ENCODE data around the gene CPT1A. TPM values are rescaled to one million over a fixed set of nuclear protein-coding genes. Genes with fewer than 3 reads are reported as not detected.
"Not testable (repeated sequence)": the region's sequence is repeated elsewhere in the genome, so short reads cannot be mapped to it uniquely, and the experiment has no call there.

Gene CPT1A
- total RNA-seq (2014; rRNA removed; shearing (Covaris generic)), result 29.7 and 34.4 TPM in 2 replicates

GRCh38 chr11:68841718-68842426 is at the start of gene CPT1A:
Gene CPT1A (minus strand): TSS chr11:68841916. CDS start chr11:68815474, 26,442 bp downstream.
- DNase-seq (ENCODE audit: low read depth), result peak; percentile 76

DNA sequence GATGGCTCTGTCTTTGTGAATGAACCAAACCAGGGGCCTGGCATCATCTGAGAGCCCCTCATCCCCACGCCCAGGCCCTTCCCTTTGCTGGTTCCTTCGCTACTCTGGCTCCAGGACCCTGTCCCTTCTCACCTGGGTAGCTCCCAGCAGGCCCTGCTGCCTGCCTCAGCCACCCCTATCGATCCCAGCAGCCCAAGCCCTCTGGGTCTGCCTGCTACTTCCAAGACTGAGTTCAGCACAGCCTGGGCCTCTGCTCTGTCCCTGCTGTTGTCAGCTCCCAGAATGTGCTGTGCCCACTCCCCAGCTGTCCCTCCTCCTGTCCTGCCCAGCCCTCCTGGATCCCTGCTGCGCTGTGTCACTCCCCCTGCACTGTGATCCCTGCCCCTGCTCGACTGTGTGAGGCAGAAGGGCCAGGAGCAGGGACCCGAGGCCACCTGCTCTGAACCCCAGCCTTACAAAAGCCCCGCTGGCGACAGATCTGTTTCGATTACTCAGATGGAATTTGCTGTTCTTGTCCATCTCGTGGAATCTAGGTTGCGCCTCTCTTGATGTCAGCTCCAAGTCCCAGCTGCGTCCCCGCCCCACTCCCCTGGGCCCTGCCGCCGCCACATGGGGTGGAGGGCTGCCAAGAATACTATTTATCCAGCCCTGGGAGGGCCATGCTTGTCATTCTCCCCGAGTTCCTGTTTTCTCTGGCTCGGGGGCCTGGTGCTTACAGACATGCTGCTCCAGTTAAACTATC is 48.9 kb upstream of the CPT1A start:
- DNase-seq (ENCODE audit: low read depth), result no peak

DNA sequence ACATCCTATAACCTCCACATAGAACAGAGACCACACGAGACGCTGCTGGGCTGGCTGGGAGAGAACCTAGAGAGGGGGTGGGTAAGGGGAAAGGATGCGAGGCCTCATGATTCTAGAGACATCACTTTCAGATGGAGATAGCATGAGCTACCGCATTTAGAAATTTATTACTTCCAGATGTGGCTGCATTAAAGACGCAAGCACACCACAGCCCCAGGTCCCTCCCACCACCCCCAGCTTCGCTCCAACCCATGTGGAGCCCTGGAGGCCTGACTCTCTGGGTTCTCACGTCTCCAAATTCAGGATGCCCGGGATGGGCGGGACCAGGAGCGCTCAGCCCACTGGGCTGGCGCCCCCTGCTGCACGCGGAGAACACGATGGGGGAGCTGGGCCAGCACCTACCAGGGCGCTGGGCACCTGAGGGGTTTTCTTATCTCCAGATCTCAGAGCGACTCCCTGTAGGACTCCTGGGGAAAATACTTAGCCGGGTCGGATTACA is 48.3 kb upstream of the CPT1A start:
- peak; percentile 11 for DNase-seq (ENCODE audit: low read depth)

- not testable (repeated sequence) for DNase-seq (ENCODE audit: low read depth)
These were observed 43.1 kb upstream of the CPT1A start for GRCh38 chr11:68884827-68885226.

DNA sequence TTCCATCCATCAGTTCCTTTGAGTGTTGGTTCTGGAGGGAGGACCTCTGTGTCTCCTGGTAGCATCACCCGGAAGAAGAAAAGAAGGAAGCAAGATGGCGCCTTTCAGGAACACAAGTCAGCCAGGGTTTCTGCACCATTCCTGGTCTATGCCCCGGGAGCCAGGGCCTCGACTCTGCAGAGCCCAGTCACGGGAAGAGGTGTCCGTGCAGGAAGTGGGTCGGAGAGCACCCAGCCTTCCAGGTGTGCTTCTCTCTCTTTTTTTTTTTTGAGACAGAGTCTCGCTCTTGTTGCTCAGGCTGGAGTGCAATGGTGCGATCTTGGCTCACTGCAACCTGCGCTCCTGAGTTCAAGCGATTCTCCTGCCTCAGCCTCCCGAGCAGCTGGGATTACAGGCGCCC is 40.7 kb upstream of the CPT1A start:
- no peak for DNase-seq (ENCODE audit: low read depth)

DNA sequence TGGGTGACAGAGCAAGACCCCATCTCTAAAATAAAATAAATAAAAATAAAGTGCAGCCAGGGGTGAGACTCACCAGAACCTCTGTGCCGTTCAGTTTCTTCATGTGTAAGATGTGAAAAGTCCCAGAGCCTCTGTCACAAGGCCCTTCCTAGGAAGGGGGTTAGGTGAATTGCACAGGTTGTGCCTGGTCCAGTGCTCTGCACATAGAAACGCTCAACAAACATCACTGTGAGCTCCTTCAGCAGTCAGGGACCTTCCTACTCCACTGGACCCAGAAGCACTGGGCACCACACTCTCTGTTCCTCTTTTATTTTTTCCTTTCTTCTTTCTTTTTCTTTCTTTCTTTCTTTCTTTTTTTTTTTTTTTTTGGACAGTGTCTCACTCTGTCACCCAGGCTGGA is 39.6 kb upstream of the CPT1A start:
- DNase-seq (ENCODE audit: low read depth), result no peak

DNA sequence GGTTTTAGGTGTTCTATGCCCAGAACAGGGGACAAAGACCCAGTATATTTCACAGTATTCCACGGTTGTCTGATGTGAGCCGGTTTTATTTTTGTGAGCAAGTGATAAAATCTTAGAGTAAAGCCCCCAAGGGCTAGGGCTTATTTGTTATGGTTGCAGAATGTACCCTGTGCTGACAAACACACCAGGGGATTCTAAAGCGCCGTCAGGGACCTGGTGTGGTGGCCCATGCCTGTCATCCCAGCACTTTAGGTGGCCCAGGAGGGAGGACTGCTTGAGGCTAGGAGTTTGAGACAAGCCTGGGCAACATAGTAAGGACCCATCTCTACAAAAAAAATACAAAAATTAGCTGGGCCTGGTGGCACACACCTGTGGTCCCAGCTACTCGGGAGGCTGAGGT is 39.1 kb upstream of the CPT1A start:
- no peak for DNase-seq (ENCODE audit: low read depth)

GRCh38 chr11:68878022-68878421 is 36.3 kb upstream of the CPT1A start:
- DNase-seq (ENCODE audit: low read depth), result no peak

- DNase-seq (ENCODE audit: low read depth), result no peak
These were observed 30.7 kb upstream of the CPT1A start for GRCh38 chr11:68872216-68873003.

DNA sequence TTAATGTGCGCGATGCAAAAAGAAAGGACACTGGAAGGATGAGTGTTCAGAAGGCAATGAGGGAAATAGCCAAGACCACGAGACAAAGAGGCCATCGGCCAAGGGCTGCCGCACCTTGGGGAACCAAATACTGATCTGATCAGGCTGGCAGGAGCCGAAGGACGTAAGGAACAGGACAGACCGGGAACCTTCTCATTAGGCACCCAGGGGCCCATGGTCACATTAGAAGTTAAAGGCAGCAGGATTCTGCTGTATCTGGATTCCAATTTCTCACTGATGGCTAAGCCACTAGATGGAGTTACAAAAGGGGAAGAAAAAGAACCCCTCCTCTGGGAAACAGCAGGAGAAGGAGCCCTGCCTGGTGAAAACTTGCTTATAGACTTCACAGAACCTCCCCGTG is 28.8 kb upstream of the CPT1A start:
- DNase-seq (ENCODE audit: low read depth), result no peak

DNA sequence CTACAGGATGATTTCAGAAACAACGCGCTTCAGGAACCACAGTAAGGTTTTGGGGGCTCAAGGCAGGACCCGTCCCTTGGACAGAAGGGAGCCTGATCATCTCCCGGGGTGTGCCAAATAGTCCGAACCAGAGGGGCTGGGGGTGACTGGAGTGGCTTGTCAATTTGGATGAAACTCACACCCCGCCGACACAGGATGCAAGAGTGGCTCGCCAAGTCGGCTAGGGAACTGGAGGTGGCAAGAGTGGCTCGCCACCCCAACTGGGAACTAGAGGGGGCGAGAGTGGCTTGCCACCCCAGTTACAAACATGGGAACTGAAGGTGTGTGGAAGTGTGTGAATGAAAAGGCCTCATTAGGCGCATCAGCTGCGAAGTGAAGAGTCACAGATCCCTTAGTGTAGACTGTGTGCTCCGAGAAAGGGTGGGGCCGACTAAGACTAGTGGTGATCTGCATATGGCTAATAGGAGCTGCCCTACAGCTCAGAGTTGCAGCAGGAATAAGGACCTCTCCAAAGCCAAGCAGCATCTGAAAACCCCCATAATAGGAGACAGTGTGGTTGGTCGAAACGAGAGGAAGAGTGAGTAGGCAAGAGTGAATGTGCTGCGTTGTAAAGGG is 26.6 kb upstream of the CPT1A start:
- DNase-seq (ENCODE audit: low read depth), result no peak

GRCh38 chr11:68867066-68867465 is 25.4 kb upstream of the CPT1A start:
- DNase-seq (ENCODE audit: low read depth), result no peak

- no peak for DNase-seq (ENCODE audit: low read depth)
These were observed 23.5 kb upstream of the CPT1A start for GRCh38 chr11:68865241-68865640.

- DNase-seq (ENCODE audit: low read depth), result no peak
These were observed 22.0 kb upstream of the CPT1A start for GRCh38 chr11:68863553-68864265.

- no peak for DNase-seq (ENCODE audit: low read depth)
These were observed 20.7 kb upstream of the CPT1A start for GRCh38 chr11:68862421-68862820.

DNA sequence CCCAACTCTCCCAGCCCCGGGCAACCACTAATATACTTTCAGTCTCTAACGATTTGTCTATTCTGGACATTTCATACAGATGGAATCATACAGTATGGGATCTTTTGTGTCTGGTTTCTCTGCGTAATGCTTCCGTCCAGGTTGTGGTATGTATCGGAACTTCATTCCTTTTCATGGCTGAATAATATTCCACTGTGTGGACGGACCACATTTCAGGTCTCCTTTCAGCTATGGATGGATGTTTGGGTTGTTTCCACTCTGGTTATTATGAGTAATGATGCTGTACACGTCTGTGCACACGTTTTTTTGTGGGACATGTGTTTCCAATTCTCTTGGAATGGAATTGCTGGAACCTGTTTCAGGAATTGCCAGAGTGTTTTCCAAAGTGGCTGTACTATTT is 17.4 kb upstream of the CPT1A start:
- DNase-seq (ENCODE audit: low read depth), result no peak

DNA sequence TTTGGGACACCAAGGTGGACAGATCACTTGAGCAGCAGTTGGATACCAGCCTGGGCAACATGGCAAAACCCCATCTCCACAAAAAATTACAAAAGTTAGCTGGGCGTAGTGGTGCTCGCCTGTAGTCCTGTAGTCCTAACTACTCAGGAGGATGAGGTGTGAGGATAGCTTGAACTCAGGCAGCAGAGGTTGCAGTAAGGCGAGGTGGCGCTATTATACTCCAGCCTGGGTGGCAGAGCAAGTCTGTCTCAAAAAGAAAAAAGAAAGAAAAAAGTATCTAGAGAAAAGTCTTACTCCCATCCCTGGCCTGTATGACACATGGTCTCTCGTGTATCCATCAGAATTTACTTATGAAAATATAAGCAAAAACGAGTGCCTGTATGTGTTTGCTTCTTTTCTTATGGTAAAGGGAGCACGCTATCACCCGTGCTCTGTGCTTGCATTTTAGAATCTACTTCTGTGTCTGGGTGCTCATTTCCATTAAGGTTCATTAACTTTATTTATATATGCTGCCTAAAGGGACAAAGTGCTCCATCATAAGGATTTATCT is 15.4 kb upstream of the CPT1A start:
- DNase-seq (ENCODE audit: low read depth), result no peak

DNA sequence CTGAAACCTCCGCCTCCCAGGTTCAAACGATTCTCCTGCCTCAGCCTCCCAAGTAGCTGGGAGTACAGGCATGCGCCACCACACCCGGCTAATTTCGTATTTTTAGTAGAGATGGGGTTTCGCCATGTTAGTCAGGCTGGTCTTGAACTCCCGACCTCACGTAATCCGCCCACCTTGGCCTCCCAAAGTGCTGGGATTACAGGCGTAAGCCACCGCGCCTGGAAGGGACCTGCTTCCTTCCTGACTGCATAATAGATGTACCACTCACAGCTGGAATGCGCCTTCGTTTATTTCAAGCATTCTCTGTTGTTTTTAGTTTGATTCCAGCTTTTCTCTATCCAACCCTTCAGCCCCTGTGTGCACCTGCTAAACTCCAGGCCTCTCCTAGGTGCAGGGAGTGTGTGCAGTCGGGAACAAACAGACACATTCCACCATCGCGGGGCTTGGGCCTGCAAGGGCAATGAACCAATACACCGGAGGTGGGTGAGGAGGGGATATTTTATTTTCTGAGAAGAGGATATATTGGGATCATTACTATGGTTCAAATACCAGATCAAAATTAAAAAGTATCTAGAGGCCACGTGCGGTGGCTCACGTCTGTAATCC is 14.8 kb upstream of the CPT1A start:
- not testable (repeated sequence) for DNase-seq (ENCODE audit: low read depth)

GRCh38 chr11:68855205-68855981 is 13.7 kb upstream of the CPT1A start:
- DNase-seq (ENCODE audit: low read depth), result peak; percentile 48
